ENCODE measurements around the gene GUSB. TPM values are rescaled to one million over a fixed set of nuclear protein-coding genes. Genes with fewer than 3 reads are reported as not detected.

Gene GUSB
- total and polyA plus RNA-seq, 2 of the 4 experiments (the other 2 are of a cell fraction) = 12.9 to 47.7 TPM

GRCh38 chr7:65972976-65973375, 9.0 kb downstream of the GUSB start:
- Histone ChIP-seq H4K20me1 (ENCODE audit: insufficient read depth, low read length) (no peaks in the 10 kb centered on the region), H4K5ac (ENCODE audit: low read depth, low read length) (no peak overlapping the region), H3K4me3 (ENCODE audit: insufficient read depth, low read depth, low read length) (no peak overlapping the region), H3K4me1 (ENCODE audit: control insufficient read depth, insufficient read depth, low read length) (no peaks in the 10 kb centered on the region), H3K9me1 (ENCODE audit: insufficient read depth, low read length) (peaks cover 3% of the 10 kb centered on the region), H3K4me2 (ENCODE audit: low read depth, low read length) (no peak overlapping the region), H3K79me1 (ENCODE audit: low read depth in 1 of 2, low read length in 2 of 2) (peaks cover 0 to 8% of the 10 kb centered on the region in 2 experiments; a peak in 2 of 4 replicates), H3K4ac (ENCODE audit: low read depth, low read length) (no peak overlapping the region), H3K23ac (ENCODE audit: low read depth, low read length) (no peak overlapping the region), H3K27me3 (ENCODE audit: control insufficient read depth, insufficient read depth, low read length) (no peaks in the 10 kb centered on the region), H4K8ac (ENCODE audit: low read depth in 2 of 2, low read length in 2 of 2) (no peak overlapping the region), H4K91ac (ENCODE audit: insufficient read depth, low read depth, low read length) (no peak overlapping the region), H2BK20ac (ENCODE audit: low read depth, low read length) (no peak overlapping the region), H2BK5ac (ENCODE audit: low read depth, low read length, poor library complexity, severe bottlenecking) (no peak overlapping the region), H3K9me3 (ENCODE audit: control insufficient read depth, insufficient read depth, low read length) (no peaks in the 10 kb centered on the region), H3K9ac (ENCODE audit: low read depth, low read length) (no peak overlapping the region), H3K56ac (ENCODE audit: extremely low read depth, insufficient read depth, low read length) (no peak overlapping the region), H2BK120ac (ENCODE audit: low read depth, low read length) (no peak overlapping the region), H2AK9ac (replicated peaks; ENCODE audit: low read depth, low read length, poor library complexity) (no peak overlapping the region), H3K27ac (ENCODE audit: insufficient read depth, low read length) (no peak overlapping the region), H3K14ac (replicated peaks; ENCODE audit: low read depth, low read length) (no peak overlapping the region), H3K36me3 (ENCODE audit: control insufficient read depth, insufficient read depth, low read length) (peaks cover 51% of the 10 kb centered on the region), H2AFZ (replicated peaks; ENCODE audit: low read length, poor library complexity) (no peak overlapping the region), H2BK15ac (ENCODE audit: low read depth, low read length) (no peak overlapping the region), H2AK5ac (ENCODE audit: low read depth, low read length) (no peak overlapping the region), H3K18ac (ENCODE audit: low read depth, low read length) (no peak overlapping the region)
- TF ChIP-seq BHLHE40 (IDR thresholded peaks at IDR 0.05; ENCODE audit: low read depth, low read length) (no peak), SMC3 (IDR thresholded peaks at IDR 0.05; ENCODE audit: low read depth, low read length) (no peak), RFX5 (IDR thresholded peaks at IDR 0.05; ENCODE audit: low read depth, low read length) (no peak), POLR2A (IDR thresholded peaks at IDR 0.05; ENCODE audit: low read depth, low read length) (no peak)
- BruUV-seq (replicated peaks) = no TSS peak
- DNase-seq (no peak), ATAC-seq (ENCODE audit: low read depth) (no peak)
- intact Hi-C loops (cut with micrococcal nuclease) = no loop called here
- dilution Hi-C loops (cut with HindIII; ENCODE audit: low sequenced_read_pairs, unreplicated experiment) = no loop called here
- ChIA-PET CTCF (no interaction called here), POLR2A (ENCODE audit: unreplicated experiment) (no interaction called here)
- 93% methylated on average over 13 of the region's 13 CpGs; no CpG with 5 or more reads in 1 of the 2 experiments for WGBS, 2 experiments (ENCODE audit: extremely low coverage in 2 of 2, insufficient read length in 1 of 2)
- in situ Hi-C loops (cut with MboI; ENCODE audit: low sequenced_read_pairs) = loop anchor here (25.0 kb wide), 1 partner anchor 236 kb away; no protein-coding TSS in a partner anchor

All from IMR-90 (cell line).